H7 (cell line): Measurements from ENCODE around the gene ZC3HAV1. TPM values are rescaled to one million over a fixed set of nuclear protein-coding genes. Genes with fewer than 3 reads are reported as not detected.
"Not testable (repeated sequence)": the region's sequence is repeated elsewhere in the genome, so short reads cannot be mapped to it uniquely, and the experiment has no call there.

Experiments
- DNase-seq: peaks from one replicate; pipeline ENCODE4 v3.0.0; 2012
- H3K27me3 ChIP-seq: 2 replicates; pipeline ENCODE4 v1.6.0; 2011; ENCODE audit warnings: mild to moderate bottlenecking, low read length; ENCODE audit not compliant: control insufficient read depth, insufficient read depth
- H3K36me3 ChIP-seq: replicated peaks from 2 replicates; pipeline ENCODE4 v1.5.1; 2011; ENCODE audit warnings: low read length; ENCODE audit not compliant: control insufficient read depth, insufficient read depth
- H3K4me3 ChIP-seq: 2 replicates; pipeline ENCODE4 v1.5.1; 2011; ENCODE audit warnings: low read depth, mild to moderate bottlenecking, control low read depth, low read length, moderate library complexity; ENCODE audit not compliant: insufficient read depth
- total RNA-seq: library from RNA; depleted of rRNA; stranded (reverse); fragments of >200 nt; shearing (Covaris generic); gene quantifications from 2 replicates; pipeline ENCODE4 v1.2.3, GENCODE V29; 2014

Gene ZC3HAV1
- total RNA-seq, 1 experiment from 2014 or later = 30.9 TPM

DNA sequence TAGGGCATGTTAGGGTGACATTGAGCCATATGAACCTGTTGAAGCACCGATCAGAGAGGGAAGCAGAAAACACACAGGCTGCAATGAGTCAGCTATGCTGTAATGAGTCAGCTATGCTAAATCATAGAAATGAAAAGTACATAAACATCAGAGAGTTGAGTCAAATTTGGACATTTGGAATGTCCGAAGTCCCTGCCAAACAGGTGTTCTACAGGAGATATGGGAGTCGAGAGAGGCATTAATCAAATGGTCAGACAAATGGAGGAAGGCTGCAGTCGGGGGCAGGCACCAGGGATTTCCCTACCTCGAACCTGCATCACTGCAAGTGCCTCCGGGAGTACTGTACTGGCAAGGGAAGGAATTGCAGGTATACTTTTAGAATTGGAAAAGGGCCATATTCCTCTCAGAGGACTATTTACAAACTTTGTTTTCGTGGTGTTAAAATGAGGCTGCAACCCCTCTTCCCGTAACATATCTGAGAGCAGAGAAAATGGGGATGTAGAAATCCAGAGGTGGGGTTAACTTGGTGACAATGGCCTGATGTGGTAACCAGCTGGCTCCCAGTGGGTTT is 8.8 kb upstream of the ZC3HAV1 start:
- Histone ChIP-seq H3K36me3 (no peaks in the 10 kb centered on the region), H3K27me3 (no peaks in the 10 kb centered on the region), H3K4me3 (no peak overlapping the region)
- DNase-seq = no peak

DNA sequence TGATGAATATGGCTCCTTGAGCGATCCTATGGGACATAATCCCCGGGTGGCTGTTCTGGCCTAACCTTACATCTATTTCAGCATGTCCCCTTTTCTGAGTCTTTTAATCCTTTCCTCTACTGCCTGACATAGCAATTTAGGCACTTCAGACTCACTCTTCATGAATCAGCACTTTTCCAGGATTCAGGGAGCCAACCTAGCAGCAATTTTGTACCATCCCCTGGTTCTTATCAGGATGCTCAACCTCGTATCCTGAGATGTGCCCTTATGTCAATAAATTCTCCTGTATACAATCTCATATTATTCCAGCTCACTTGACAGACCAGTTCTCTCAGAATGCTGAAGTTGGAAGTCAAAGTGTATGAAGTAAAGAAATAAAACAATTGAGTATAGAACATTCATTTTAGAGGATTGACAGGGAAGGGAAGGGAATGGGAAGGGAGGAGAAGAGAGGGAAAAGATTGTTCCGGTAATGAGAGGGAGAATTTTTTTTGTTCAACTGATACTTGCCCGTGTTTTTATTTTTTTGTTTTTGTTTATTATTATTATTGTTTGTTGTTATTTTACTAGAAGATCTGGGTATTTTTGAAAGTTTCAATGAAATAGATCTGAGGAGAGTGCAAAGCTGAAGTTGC is 8.2 kb upstream of the ZC3HAV1 start:
- no peak for DNase-seq
- H3K27me3 ChIP-seq = no peaks in the 10 kb centered on the region
- H3K36me3 ChIP-seq = no peaks in the 10 kb centered on the region
- no peak overlapping the region for H3K4me3 ChIP-seq

DNA sequence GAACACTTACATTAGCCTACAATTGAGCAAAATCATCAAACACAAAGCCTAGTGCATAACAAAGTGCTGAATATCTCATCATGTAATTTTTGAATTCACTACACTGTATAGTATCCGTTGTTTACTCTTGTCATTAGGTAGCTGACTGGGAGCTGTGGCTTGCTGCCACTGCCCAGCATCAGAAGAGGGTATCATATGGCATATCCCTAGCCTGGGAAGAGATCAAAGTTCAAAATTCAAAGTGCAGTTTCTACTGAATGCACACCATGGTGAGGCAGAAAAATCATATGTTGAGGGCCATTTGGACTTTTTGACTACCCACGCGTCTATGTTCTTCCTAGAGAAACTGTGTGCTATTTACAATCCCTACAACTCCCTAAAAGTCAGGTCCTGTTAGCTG is 7.5 kb upstream of the ZC3HAV1 start:
- no peak for DNase-seq

DNA sequence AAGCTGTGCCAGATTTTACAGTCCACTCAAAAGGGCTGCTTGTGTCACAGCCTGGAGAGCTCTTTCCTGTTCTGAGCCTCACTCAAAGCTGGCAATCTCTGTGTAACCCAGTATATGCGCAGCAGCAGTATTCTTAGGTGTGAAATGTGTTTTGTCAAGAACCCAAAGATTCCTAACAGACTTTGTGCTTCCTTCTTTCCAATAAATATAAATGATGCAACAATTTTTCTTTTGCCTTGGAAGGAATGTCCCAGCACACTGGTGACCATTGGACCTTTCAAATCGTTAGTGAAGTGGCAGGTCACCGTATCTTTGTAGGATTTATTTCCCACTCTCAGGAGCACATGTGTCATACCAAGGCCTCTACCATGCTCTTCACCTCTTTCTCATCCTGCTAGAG is 5.6 kb upstream of the ZC3HAV1 start:
- H3K4me3 ChIP-seq = no peak overlapping the region
- H3K36me3 ChIP-seq = no peaks in the 10 kb centered on the region
- H3K27me3 ChIP-seq = peaks cover 3% of the 10 kb centered on the region; the same call in 1 of the 2 replicates
- no peak for DNase-seq

More for the DNA sequence above, 7.5 kb upstream of the ZC3HAV1 start:
- Histone ChIP-seq H3K27me3 (0 out of 2 replicates have a peak, but pooled peaks cover 1% of the 10 kb centered on the region), H3K4me3 (no peak overlapping the region), H3K36me3 (no peaks in the 10 kb centered on the region)

DNA sequence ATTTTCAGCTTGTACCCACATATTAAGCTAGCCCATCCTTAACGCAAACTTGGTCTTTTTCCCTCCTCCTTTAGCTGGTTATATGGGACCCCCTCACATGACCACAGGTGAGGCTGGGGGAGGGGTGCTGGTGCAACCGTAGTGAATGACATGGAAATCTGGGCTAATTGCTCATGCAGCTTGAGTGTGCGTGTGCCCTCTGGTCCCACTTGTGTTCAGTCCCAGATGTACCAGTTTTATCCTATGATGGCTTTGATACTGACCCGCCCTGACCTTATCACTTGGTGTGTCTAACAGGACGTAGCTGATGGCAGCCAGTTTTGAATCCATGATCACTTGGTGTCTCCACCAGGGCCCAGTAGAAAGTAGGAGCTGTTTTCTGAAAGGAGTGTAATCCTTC is 5.1 kb upstream of the ZC3HAV1 start:
- no peaks in the 10 kb centered on the region for H3K36me3 ChIP-seq
- H3K27me3 ChIP-seq = peaks cover 6% of the 10 kb centered on the region; the same call in 1 of the 2 replicates
- no peak overlapping the region for H3K4me3 ChIP-seq
- DNase-seq = no peak

DNA sequence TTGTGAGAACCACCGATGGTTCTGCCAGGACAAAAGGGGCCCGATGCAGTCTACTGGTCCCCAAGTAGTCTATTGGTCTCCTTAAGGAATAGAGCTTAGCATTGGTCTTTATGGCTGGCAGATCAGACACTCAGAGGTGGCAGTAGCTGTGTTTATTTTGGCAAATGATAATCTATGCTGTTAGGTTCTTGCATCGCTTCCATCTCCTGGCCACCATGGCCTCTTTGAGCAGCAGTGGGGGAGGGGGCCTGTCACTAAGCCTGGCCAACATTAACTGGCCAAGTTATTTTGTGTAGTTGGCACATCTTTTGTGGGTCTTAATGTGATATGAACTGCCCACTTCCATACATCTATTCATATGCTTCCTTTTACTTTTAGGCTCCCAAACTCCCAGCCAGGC is 4.5 kb upstream of the ZC3HAV1 start:
- no peak overlapping the region for H3K4me3 ChIP-seq
- DNase-seq = no peak
- peaks cover 6% of the 10 kb centered on the region; the same call in 1 of the 2 replicates for H3K27me3 ChIP-seq
- H3K36me3 ChIP-seq = no peaks in the 10 kb centered on the region

DNA sequence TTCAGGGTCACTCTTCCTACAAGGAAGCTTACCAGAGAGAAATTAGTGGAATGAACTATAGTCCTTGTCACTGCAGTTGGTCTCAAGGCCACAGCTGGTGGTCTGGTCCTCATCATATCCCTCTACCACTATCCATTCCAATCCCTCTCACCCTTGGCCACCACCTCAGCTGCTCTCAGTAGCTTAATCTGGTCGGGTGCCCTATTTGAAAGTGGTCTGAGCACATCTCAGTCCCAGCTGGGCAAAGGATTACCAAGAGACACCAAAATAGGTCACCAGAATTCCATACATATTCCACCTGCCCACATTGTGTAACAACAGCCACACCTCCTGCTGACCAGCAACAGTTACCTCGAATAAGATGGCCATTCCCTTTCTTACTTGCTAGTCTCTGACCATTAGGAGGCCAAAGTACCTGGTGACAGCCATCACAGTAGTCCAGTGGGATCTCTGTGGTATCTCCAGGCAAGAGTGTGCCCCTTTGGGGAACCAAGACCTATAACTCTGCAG is 3.3 kb upstream of the ZC3HAV1 start:
- Histone ChIP-seq H3K27me3 (peaks cover 6% of the 10 kb centered on the region; the same call in 1 of the 2 replicates), H3K4me3 (no peak overlapping the region), H3K36me3 (no peaks in the 10 kb centered on the region)
- DNase-seq = no peak

DNA sequence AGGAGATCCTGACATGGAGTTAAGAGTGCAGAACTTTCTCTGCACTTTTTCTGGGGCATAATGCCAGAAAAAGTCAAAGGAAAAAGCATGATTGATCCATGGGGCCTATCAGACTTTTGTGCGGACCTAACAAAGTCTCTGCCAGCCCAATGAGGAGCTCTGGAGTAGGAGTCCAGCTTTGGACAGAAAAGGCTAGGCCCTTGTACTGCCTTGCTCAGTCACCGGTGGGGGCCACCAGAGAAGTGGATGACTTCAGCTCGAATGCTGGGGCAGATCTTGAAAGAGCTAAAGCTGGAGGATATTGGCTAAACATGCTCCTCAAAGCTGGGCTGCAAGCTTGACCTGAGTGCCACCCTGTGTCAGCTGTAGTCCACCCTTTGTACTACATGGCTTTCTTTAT is 2.8 kb upstream of the ZC3HAV1 start:
- no peak overlapping the region for H3K4me3 ChIP-seq
- H3K36me3 ChIP-seq = no peaks in the 10 kb centered on the region
- no peak for DNase-seq
- H3K27me3 ChIP-seq = peaks cover 6% of the 10 kb centered on the region; the same call in 1 of the 2 replicates

DNA sequence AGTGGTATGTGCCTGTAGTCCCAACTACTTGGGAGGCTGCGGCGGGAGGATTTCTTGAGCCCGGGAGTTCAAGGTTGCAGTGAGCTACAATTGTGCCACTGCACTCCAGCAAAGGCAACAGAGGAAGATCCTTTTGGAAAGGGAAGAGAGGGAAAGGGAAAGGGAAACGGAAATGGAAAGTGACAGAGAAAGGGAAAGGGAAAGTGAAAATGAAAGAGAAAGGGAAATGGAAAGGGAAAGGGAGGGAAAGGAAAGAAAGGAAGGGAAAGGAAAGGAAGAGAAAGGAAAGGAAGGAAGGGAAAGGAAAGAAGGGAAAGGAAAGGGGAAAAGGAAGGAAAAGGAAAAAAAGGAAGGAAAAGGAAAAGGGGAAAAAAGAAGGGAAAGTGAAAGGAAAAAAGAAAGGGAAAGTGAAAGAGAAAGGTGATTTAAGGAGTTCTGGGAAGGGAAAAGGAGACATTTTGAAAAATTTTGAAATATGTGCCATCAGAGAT is 2.3 kb upstream of the ZC3HAV1 start:
- no peak for DNase-seq
- Histone ChIP-seq H3K27me3 (peaks cover 6% of the 10 kb centered on the region; the same call in 1 of the 2 replicates), H3K4me3 (no peak overlapping the region), H3K36me3 (no peaks in the 10 kb centered on the region)

DNA sequence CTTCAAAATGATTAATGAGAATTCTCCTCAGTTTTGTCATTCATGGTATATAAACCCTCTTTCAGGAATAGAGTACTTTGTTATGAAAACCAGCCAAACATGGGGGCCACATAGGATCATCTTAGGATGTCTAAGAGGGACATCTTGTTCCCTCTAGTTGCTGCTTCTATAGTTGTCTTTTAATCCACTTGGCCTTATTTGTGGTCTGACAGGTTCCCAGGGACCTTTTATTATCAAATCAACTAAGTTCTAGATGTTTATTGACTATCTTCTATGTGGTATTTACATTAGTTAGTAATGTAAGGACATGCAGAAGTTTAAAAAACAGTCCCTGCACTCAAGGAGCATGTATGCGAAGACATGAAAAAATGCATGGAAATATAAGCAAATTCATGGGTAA is 1.6 kb upstream of the ZC3HAV1 start:
- Histone ChIP-seq H3K4me3 (no peak overlapping the region), H3K27me3 (peaks cover 6% of the 10 kb centered on the region; the same call in 1 of the 2 replicates), H3K36me3 (no peaks in the 10 kb centered on the region)
- DNase-seq = no peak

DNA sequence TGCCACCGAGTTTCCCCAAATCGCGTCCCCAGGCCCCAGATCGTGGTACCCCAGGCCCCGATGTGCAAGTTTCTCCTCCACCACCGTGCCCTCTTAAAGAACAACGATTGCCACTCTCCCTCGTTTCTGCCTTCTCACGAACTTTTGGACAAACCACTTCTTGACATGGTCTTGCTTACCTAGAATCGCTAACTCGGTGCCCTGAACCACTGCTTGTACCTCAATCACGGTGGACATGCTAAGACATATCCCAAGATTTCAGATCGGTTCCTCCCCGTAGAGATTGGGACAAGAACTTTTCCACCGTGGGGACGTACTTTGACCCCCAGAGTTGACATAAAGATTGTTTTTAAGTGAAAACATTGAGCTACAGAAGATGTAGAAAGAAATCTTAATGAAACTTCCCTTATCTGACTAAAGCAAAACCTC is 477 bp upstream of the ZC3HAV1 start:
- DNase-seq = no peak
- Histone ChIP-seq H3K27me3 (peaks cover 6% of the 10 kb centered on the region; the same call in 1 of the 2 replicates), H3K36me3 (no peaks in the 10 kb centered on the region), H3K4me3 (peak overlapping the region; percentile 93)

DNA sequence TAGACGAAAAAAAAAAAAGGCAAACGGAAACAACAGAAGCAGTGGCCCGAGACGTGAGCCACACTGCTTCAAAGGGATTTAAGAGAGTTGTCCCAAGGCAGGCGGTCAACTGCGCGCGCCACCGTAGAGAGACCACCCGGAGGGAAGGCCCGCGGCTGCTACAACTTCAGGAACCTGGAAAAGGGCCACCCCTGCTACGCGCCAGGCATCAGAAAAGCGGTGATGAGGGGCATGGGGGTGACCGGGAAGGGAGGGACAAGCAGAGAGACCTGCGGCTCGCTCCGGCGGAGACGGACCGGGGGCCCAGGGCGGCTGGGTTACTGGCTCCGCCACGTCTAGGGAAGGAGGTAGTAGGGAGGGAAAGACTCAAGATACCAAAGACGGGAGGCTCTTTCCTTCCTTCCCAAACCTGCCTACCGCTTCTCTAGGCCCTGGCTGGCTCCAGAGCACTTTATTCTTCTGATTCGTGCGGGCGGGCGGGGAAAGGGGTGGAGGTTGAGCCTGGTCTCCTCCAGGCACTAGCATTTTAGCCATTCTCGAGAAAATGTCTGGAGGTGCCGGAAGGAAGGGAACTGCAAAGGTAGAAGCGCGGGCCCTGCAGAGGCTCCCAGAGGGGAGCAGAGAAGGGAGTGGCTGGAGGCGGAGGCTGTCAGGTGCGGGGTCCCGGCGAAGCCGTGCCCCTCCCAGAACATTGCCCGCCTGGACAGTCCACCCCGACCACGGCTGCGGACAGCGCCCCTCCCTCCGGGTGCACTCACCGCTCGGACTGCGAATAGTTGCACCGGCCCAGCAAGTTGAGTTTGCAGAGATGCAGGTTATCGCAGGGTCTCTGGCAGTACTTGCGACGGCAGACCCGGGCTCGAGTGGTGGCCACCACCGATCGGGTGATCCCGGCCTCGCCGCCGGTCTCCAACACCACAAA is 993 bp downstream of the ZC3HAV1 start:
- peak; percentile 80 for DNase-seq
- peaks cover 6% of the 10 kb centered on the region; the same call in 1 of the 2 replicates for H3K27me3 ChIP-seq

DNA sequence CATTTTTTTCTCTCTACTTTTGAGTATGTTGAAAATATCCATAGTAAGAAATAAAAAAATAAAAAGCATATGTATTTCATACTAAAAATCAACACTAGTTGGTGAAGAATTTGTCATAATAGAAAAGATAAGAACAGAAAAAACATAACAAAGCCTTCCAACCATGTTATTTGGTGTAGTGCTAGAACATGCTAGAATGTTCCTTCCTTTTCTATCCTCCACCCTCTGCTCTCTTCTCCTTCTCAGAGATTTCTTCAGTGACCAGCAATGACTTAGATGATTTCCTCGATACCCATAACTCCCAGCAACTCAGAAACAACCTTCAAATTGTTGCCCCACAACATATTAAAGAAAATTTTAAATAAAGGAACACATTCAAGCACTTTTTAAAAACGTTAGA is 2.6 kb downstream of the ZC3HAV1 start:
- H3K36me3 ChIP-seq = no peaks in the 10 kb centered on the region
- no peak overlapping the region; the same call in 1 of the 2 replicates for H3K4me3 ChIP-seq
- peaks cover 5% of the 10 kb centered on the region; the same call in 1 of the 2 replicates for H3K27me3 ChIP-seq
- DNase-seq = no peak

More for the DNA sequence above, 993 bp downstream of the ZC3HAV1 start:
- peak overlapping the region; percentile 93 for H3K4me3 ChIP-seq
- H3K36me3 ChIP-seq = no peaks in the 10 kb centered on the region

DNA sequence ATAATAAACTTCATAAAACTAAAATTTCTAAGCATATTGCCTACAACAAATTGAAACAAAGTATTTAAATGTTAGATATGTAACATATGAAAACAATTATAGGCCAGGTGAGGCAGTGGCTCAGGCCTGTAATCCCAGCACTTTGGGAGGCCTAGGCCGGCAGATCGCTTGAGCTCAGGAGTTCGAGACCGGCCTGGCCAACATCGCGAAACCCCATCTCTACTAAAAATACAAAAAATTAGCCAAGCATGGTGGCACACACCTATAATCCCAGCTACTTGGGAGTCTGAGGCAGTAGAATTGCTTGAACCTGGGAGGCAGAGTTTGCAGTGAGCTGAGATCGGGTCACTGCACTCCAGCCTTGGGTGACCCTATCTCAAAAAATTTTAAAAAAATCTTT is 3.3 kb downstream of the ZC3HAV1 start:
- H3K36me3 ChIP-seq, H3K4me3 ChIP-seq, DNase-seq, H3K27me3 ChIP-seq: not testable (repeated sequence)
